WTC11 (cell line): ENCODE data around the gene FRMD4A. TPM values are rescaled to one million over a fixed set of nuclear protein-coding genes. Genes with fewer than 3 reads are reported as not detected.

Experiments used
- ATAC-seq: fragments of 200-7000 bp; cut with Tn5 transposase; 2 replicates; pipeline ENCODE4 v1.10.0; 2021; ENCODE audit warnings: mild to moderate bottlenecking, moderate library complexity
- CTCF ChIA-PET: fragments of 300-600 bp; sonication (Branson Sonifier 250); formaldehyde crosslinking; loops from one replicate; lab custom pipeline; 2021; ENCODE audit warnings: antibody characterized with exemption; lab: Charles Lee
- POLR2A ChIA-PET: fragments of 350-600 bp; sonication (Branson Sonifier 250); formaldehyde crosslinking; loops from one replicate; lab custom pipeline; 2021; ENCODE audit warnings: antibody characterized with exemption; lab: Charles Lee
- DNase-seq: peaks from one replicate; pipeline ENCODE4 v3.0.0; 2021; ENCODE audit warnings: low spot score
- H3K27ac Mint-ChIP-seq: 2 replicates; pipeline ENCODE4 v1.8.0; 2021; ENCODE audit warnings: mixed read lengths
- H3K27me3 Mint-ChIP-seq: 2 replicates; pipeline ENCODE4 v1.8.0; 2021; ENCODE audit warnings: low read depth, mild to moderate bottlenecking, moderate library complexity, mixed read lengths
- H3K36me3 Mint-ChIP-seq: 2 replicates; pipeline ENCODE4 v1.8.0; 2021; ENCODE audit warnings: mixed read lengths
- H3K4me1 Mint-ChIP-seq: 2 replicates; pipeline ENCODE4 v1.8.0; 2022; ENCODE audit warnings: mixed read lengths
- H3K4me3 Mint-ChIP-seq: 2 replicates; pipeline ENCODE4 v1.8.0; 2021; ENCODE audit warnings: mild to moderate bottlenecking, moderate library complexity, mixed read lengths
- H3K9me3 Mint-ChIP-seq: 2 replicates; pipeline ENCODE4 v1.8.0; 2021; ENCODE audit warnings: mixed read lengths
- CREB1 ChIP-seq: sonication (generic); formaldehyde crosslinking; IDR thresholded peaks from 2 replicates; pipeline ENCODE4 v1.8.0; 2023; ENCODE audit warnings: mild to moderate bottlenecking, missing genetic modification reagents
- IRF1 ChIP-seq: sonication (generic); formaldehyde crosslinking; IDR thresholded peaks from 2 replicates; pipeline ENCODE4 v1.8.0; 2023; ENCODE audit warnings: missing genetic modification reagents
- IRF2 ChIP-seq: sonication (generic); formaldehyde crosslinking; IDR thresholded peaks from 2 replicates; pipeline ENCODE4 v1.8.0; 2022; ENCODE audit warnings: low read depth, missing genetic modification reagents, borderline replicate concordance
- KAT7 ChIP-seq: sonication (generic); formaldehyde crosslinking; IDR thresholded peaks from 2 replicates; pipeline ENCODE4 v1.8.1; 2023; ENCODE audit warnings: missing genetic modification reagents, mild to moderate bottlenecking, borderline replicate concordance
- MAX ChIP-seq: sonication (generic); formaldehyde crosslinking; IDR thresholded peaks from 2 replicates; pipeline ENCODE4 v1.8.0; 2022; ENCODE audit warnings: mild to moderate bottlenecking, missing genetic modification reagents
- MLX ChIP-seq: sonication (generic); formaldehyde crosslinking; IDR thresholded peaks from 2 replicates; pipeline ENCODE4 v1.8.1; 2023; ENCODE audit warnings: mild to moderate bottlenecking, missing genetic modification reagents, moderate library complexity
- NR3C1 ChIP-seq: sonication (generic); formaldehyde crosslinking; conservative IDR thresholded peaks from 2 replicates; pipeline ENCODE4 v1.8.1; 2023; ENCODE audit warnings: low read depth, mild to moderate bottlenecking, missing genetic modification reagents
- RELA ChIP-seq: sonication (generic); formaldehyde crosslinking; IDR thresholded peaks from 2 replicates; pipeline ENCODE4 v1.8.1; 2022; ENCODE audit warnings: missing genetic modification reagents, mild to moderate bottlenecking, borderline replicate concordance
- RORB ChIP-seq: fragments of 250-450 bp; sonication (Bioruptor Pico); IDR thresholded peaks from 2 replicates; pipeline ENCODE4 v1.9.0; 2021; ENCODE audit warnings: mild to moderate bottlenecking
- ZNF281 ChIP-seq: sonication (generic); formaldehyde crosslinking; IDR thresholded peaks from 2 replicates; pipeline ENCODE4 v1.8.0; 2023; ENCODE audit warnings: mild to moderate bottlenecking, missing genetic modification reagents
- total RNA-seq: library from RNA; stranded (reverse); gene quantifications from 3 replicates; pipeline ENCODE4 v1.2.3, GENCODE V29; 2021
- TF ChIP-seq, protein P1 (sequence below): sonication (generic); formaldehyde crosslinking; conservative IDR thresholded peaks from 2 replicates; pipeline ENCODE4 v1.8.1; 2022; ENCODE audit warnings: mild to moderate bottlenecking, missing genetic modification reagents
- TF ChIP-seq, protein P2 (sequence below): sonication (generic); formaldehyde crosslinking; IDR thresholded peaks from 2 replicates; pipeline ENCODE4 v1.8.1; 2023; ENCODE audit warnings: mild to moderate bottlenecking, missing genetic modification reagents, borderline replicate concordance
- TF ChIP-seq, protein P3 (sequence below): sonication (generic); formaldehyde crosslinking; IDR thresholded peaks from 2 replicates; pipeline ENCODE4 v1.8.1; 2023; ENCODE audit warnings: mild to moderate bottlenecking, missing genetic modification reagents
- TF ChIP-seq, protein P4 (sequence below): fragments of 250-450 bp; sonication (Bioruptor Pico); IDR thresholded peaks from 2 replicates; pipeline ENCODE4 v1.9.0; 2021; ENCODE audit warnings: mild to moderate bottlenecking
- TF ChIP-seq, protein P5 (sequence below): fragments of 200-600 bp; IDR thresholded peaks from 2 replicates; pipeline ENCODE4 v1.8.0; 2022; ENCODE audit warnings: antibody characterized with exemption

The FRMD4A gene
- total RNA-seq, 1 experiment from 2014 or later: 35.5 TPM

DNA sequence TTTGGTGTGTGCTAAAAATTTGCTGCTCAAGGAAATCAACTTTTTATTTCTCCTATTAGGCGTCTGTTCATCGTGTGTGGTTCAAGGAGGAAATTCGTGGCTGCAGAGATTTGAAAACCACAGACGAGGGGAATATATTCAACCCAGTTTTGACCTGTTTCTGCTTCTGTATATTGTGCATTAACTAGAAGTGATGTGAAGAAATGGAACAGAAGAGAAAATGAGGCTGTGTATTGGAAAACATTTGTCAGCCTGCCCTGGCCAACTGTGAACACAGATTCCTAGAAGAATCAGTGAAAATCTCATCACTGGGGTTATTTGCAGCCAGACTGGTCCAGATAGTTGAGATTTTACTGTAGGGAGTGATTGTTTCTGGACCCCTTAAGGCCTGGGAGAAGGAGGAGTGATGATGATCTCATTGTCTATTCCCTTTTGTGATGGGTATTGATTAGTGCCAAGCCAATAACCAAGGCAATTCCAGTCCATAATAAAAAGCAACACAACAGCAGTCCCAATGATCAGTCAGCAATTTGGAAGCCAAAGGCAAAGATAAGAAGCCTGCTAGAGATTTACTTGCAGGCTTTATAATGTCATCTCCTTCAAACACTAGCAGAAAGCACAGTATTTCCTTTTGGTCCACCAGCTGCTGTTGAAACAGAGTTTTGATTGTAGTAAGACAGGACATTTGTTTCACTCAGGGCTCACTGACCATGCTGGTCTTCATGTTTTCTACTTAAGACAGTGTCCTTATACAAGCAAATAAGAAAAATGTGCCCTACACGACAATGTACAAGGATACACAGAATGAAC is 404.5 kb downstream of the FRMD4A start:
- TF ChIP-seq, protein P1, sequence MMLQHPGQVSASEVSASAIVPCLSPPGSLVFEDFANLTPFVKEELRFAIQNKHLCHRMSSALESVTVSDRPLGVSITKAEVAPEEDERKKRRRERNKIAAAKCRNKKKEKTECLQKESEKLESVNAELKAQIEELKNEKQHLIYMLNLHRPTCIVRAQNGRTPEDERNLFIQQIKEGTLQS: no peak
- no peak for TF ChIP-seq IRF2 (CRISPR knock-in tag)
- DNase-seq (no peak), ATAC-seq (no peak)
- H3K4me3 Mint-ChIP-seq: no peak overlapping the region
- CTCF ChIA-PET: no interaction called here
- no peaks in the 10 kb centered on the region for H3K9me3 Mint-ChIP-seq
- no peaks in the 10 kb centered on the region; the same call in 1 of the 2 replicates for H3K27me3 Mint-ChIP-seq
- peaks cover 11% of the 10 kb centered on the region for H3K4me1 Mint-ChIP-seq
- H3K36me3 Mint-ChIP-seq: no peaks in the 10 kb centered on the region
- H3K27ac Mint-ChIP-seq: no peak overlapping the region
- POLR2A ChIA-PET: no interaction called here

GRCh38 chr10:13924040-13924725 is 406.5 kb downstream of the FRMD4A start:
- no peak overlapping the region for H3K4me3 Mint-ChIP-seq
- ChIA-PET CTCF (no interaction called here), POLR2A (no interaction called here)
- no peak for DNase-seq
- no peak for ATAC-seq
- no peaks in the 10 kb centered on the region; the same call in 1 of the 2 replicates for H3K27me3 Mint-ChIP-seq
- H3K4me1 Mint-ChIP-seq: peaks cover 11% of the 10 kb centered on the region
- TF ChIP-seq, protein P2, sequence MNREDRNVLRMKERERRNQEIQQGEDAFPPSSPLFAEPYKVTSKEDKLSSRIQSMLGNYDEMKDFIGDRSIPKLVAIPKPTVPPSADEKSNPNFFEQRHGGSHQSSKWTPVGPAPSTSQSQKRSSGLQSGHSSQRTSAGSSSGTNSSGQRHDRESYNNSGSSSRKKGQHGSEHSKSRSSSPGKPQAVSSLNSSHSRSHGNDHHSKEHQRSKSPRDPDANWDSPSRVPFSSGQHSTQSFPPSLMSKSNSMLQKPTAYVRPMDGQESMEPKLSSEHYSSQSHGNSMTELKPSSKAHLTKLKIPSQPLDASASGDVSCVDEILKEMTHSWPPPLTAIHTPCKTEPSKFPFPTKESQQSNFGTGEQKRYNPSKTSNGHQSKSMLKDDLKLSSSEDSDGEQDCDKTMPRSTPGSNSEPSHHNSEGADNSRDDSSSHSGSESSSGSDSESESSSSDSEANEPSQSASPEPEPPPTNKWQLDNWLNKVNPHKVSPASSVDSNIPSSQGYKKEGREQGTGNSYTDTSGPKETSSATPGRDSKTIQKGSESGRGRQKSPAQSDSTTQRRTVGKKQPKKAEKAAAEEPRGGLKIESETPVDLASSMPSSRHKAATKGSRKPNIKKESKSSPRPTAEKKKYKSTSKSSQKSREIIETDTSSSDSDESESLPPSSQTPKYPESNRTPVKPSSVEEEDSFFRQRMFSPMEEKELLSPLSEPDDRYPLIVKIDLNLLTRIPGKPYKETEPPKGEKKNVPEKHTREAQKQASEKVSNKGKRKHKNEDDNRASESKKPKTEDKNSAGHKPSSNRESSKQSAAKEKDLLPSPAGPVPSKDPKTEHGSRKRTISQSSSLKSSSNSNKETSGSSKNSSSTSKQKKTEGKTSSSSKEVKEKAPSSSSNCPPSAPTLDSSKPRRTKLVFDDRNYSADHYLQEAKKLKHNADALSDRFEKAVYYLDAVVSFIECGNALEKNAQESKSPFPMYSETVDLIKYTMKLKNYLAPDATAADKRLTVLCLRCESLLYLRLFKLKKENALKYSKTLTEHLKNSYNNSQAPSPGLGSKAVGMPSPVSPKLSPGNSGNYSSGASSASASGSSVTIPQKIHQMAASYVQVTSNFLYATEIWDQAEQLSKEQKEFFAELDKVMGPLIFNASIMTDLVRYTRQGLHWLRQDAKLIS (CRISPR knock-in tag): no peak
- TF ChIP-seq KAT7 (no peak), NR3C1 (no peak), MLX (no peak), ZNF281 (CRISPR knock-in tag) (no peak), RELA (CRISPR knock-in tag) (no peak), MAX (CRISPR knock-in tag) (no peak), IRF1 (CRISPR knock-in tag) (no peak), RORB (CRISPR knock-in tag) (no peak), CREB1 (CRISPR knock-in tag) (no peak)
- TF ChIP-seq, protein P3, sequence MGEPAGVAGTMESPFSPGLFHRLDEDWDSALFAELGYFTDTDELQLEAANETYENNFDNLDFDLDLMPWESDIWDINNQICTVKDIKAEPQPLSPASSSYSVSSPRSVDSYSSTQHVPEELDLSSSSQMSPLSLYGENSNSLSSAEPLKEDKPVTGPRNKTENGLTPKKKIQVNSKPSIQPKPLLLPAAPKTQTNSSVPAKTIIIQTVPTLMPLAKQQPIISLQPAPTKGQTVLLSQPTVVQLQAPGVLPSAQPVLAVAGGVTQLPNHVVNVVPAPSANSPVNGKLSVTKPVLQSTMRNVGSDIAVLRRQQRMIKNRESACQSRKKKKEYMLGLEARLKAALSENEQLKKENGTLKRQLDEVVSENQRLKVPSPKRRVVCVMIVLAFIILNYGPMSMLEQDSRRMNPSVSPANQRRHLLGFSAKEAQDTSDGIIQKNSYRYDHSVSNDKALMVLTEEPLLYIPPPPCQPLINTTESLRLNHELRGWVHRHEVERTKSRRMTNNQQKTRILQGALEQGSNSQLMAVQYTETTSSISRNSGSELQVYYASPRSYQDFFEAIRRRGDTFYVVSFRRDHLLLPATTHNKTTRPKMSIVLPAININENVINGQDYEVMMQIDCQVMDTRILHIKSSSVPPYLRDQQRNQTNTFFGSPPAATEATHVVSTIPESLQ (CRISPR knock-in tag): no peak
- TF ChIP-seq, protein P4, sequence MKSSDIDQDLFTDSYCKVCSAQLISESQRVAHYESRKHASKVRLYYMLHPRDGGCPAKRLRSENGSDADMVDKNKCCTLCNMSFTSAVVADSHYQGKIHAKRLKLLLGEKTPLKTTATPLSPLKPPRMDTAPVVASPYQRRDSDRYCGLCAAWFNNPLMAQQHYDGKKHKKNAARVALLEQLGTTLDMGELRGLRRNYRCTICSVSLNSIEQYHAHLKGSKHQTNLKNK (CRISPR knock-in tag): no peak
- TF ChIP-seq, protein P5, sequence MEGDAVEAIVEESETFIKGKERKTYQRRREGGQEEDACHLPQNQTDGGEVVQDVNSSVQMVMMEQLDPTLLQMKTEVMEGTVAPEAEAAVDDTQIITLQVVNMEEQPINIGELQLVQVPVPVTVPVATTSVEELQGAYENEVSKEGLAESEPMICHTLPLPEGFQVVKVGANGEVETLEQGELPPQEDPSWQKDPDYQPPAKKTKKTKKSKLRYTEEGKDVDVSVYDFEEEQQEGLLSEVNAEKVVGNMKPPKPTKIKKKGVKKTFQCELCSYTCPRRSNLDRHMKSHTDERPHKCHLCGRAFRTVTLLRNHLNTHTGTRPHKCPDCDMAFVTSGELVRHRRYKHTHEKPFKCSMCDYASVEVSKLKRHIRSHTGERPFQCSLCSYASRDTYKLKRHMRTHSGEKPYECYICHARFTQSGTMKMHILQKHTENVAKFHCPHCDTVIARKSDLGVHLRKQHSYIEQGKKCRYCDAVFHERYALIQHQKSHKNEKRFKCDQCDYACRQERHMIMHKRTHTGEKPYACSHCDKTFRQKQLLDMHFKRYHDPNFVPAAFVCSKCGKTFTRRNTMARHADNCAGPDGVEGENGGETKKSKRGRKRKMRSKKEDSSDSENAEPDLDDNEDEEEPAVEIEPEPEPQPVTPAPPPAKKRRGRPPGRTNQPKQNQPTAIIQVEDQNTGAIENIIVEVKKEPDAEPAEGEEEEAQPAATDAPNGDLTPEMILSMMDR: no peak
- TF ChIP-seq, all 79 proteins: peak for 0
- no peak overlapping the region for H3K27ac Mint-ChIP-seq
- no peaks in the 10 kb centered on the region for H3K9me3 Mint-ChIP-seq
- H3K36me3 Mint-ChIP-seq: no peaks in the 10 kb centered on the region
